Panc1 (cell line): ENCODE data around the gene BBS1. TPM values are rescaled to one million over a fixed set of nuclear protein-coding genes. Genes with fewer than 3 reads are reported as not detected.

ENCODE experiments used
- ATAC-seq: fragments of 200-7000 bp; cut with Tn5 transposase; 2 replicates; pipeline ENCODE4 v1.9.1; 2020; ENCODE audit warnings: mild to moderate bottlenecking, moderate library complexity
- BruUV-seq: library from RNA; stranded (reverse); fragments of 400-500 nt; replicated peaks from 2 replicates; lab custom pipeline; 2021; lab: Mats Ljungman, UMichigan
- CTCF ChIA-PET: fragments of 300-600 bp; sonication (Branson Sonifier 250); formaldehyde crosslinking; loops from one replicate; lab custom pipeline; 2022; ENCODE audit warnings: antibody characterized with exemption; lab: Charles Lee
- POLR2A ChIA-PET: fragments of 300-600 bp; sonication (Branson Sonifier 250); formaldehyde crosslinking; loops from one replicate; lab custom pipeline; 2022; ENCODE audit warnings: antibody characterized with exemption; lab: Charles Lee
- DNase-seq: peaks from one replicate; pipeline ENCODE4 v3.0.0-alpha.2; 2010; ENCODE audit warnings: low read depth, low spot score
- H3K27ac ChIP-seq: 2 replicates; pipeline ENCODE4 v1.5.1; 2011; ENCODE audit warnings: mild to moderate bottlenecking, low read length, inconsistent platforms
- H3K27me3 ChIP-seq: fragments of 200-500 bp; sonication (Bioruptor generic); 2 replicates; pipeline ENCODE4 v1.6.0; 2014; ENCODE audit warnings: low read length, inconsistent platforms; ENCODE audit not compliant: control insufficient read depth, insufficient read depth
- H3K36me3 ChIP-seq: fragments of 200-500 bp; sonication (Bioruptor generic); 2 replicates; pipeline ENCODE4 v1.5.1; 2014; ENCODE audit warnings: inconsistent platforms, mild to moderate bottlenecking, low read length, moderate library complexity; ENCODE audit not compliant: control insufficient read depth, insufficient read depth
- H3K4me1 ChIP-seq: 2 replicates; pipeline ENCODE4 v1.5.1; 2011; ENCODE audit warnings: inconsistent platforms, mild to moderate bottlenecking, low read length, moderate library complexity; ENCODE audit not compliant: control insufficient read depth, insufficient read depth
- H3K4me3 ChIP-seq, 2 experiments: 2 replicates each; pipeline ENCODE4 v1.5.1; 2011 to 2012; ENCODE audit warnings: low read depth in 2 of 2, low read length in 2 of 2, mild to moderate bottlenecking in 2 of 2, inconsistent platforms in 1 of 2, moderate library complexity in 1 of 2
- H3K9me3 ChIP-seq: fragments of 200-500 bp; sonication (Bioruptor generic); 2 replicates; pipeline ENCODE4 v1.5.1; 2014; ENCODE audit warnings: low read depth, mild to moderate bottlenecking, inconsistent platforms, low read length, moderate library complexity; ENCODE audit not compliant: control insufficient read depth, insufficient read depth
- CTCF ChIP-seq: fragments of 450-650 bp; IDR thresholded peaks from 2 replicates; pipeline ENCODE4 v1.5.1; 2017; ENCODE audit warnings: mild to moderate bottlenecking
- POLR2AphosphoS5 ChIP-seq: IDR thresholded peaks from 2 replicates; pipeline ENCODE4 v1.6.1; 2012; ENCODE audit warnings: mild to moderate bottlenecking, low read depth, low read length, moderate library complexity
- SIN3A ChIP-seq: IDR thresholded peaks from 2 replicates; pipeline ENCODE4 v1.6.1; 2012; ENCODE audit warnings: low read depth, mild to moderate bottlenecking, low read length, moderate library complexity, borderline replicate concordance; ENCODE audit not compliant: insufficient read depth
- TCF7L2 ChIP-seq: IDR thresholded peaks from 2 replicates; pipeline ENCODE4 v1.6.1; 2011; ENCODE audit warnings: mild to moderate bottlenecking, low read depth, low read length, inconsistent platforms
- in situ Hi-C: cut with HindIII; loops from 2 replicates; pipeline ENCODE4 v1.10.0; 2016; ENCODE audit warnings: low sequenced_read_pairs, low pct_unique_long_range_greater_than_20kb
- intact Hi-C: fragments of 100-400 bp; cut with micrococcal nuclease; formaldehyde crosslinking; loops from one replicate; pipeline ENCODE4 v1.10.0; 2022; ENCODE audit not compliant: unreplicated experiment
- total RNA-seq: library from RNA; stranded (reverse); gene quantifications from one replicate; pipeline ENCODE4 v1.2.1, GENCODE V29; 2021; ENCODE audit not compliant: unreplicated experiment
- TF ChIP-seq, protein P1 (sequence below), 2 experiments: IDR thresholded peaks; 2 replicates each; pipeline ENCODE4 v1.6.1; 2011 to 2012; ENCODE audit warnings: low read depth in 2 of 2, control low read depth in 1 of 2, low read length in 1 of 2, mild to moderate bottlenecking in 1 of 2, moderate library complexity in 1 of 2; ENCODE audit not compliant: insufficient read depth in 1 of 2

BBS1 gene
- total RNA-seq, 1 experiment from 2014 or later = 26.9 TPM

DNA sequence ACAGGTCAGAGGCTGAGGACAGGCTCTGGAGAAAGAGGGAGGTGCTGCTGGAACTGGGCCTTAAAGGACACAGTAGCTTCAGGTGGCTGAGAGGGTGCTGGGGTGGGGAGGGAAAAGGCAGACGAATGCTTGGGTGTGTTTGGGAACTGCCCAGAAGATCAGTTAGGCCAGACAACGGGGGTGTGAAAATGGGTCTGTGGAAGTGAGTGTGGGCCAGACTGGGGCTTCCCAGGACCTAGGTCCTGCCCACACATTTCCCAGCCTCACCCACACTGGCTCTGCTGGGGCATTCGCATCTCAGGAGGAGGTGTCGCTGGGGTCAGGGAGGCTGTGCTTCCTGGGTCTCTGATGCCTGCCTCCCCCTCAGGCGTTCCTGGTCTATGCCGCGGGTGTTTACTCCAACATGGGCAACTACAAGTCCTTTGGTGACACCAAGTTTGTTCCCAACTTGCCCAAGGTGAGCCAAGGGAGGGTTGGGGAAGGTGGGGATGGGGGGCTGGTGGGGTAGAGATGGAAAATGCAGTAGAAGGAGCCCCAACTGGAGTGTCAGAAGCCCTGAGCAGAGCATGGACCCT, 25.5 kb upstream of the BBS1 start:
- H3K36me3 ChIP-seq = peaks cover 5% of the 10 kb centered on the region; the same call in 1 of the 2 replicates
- H3K4me1 ChIP-seq = no peaks in the 10 kb centered on the region
- intact Hi-C loops (no loop called here), in situ Hi-C loops (no loop called here)
- H3K27ac ChIP-seq = no peak overlapping the region
- POLR2A ChIA-PET = interaction anchor here (0.8 kb wide), 1 partner anchor 16 kb away, joined by 4 read pairs; no protein-coding TSS in a partner anchor
- BruUV-seq = no TSS peak
- TF ChIP-seq, protein P1, sequence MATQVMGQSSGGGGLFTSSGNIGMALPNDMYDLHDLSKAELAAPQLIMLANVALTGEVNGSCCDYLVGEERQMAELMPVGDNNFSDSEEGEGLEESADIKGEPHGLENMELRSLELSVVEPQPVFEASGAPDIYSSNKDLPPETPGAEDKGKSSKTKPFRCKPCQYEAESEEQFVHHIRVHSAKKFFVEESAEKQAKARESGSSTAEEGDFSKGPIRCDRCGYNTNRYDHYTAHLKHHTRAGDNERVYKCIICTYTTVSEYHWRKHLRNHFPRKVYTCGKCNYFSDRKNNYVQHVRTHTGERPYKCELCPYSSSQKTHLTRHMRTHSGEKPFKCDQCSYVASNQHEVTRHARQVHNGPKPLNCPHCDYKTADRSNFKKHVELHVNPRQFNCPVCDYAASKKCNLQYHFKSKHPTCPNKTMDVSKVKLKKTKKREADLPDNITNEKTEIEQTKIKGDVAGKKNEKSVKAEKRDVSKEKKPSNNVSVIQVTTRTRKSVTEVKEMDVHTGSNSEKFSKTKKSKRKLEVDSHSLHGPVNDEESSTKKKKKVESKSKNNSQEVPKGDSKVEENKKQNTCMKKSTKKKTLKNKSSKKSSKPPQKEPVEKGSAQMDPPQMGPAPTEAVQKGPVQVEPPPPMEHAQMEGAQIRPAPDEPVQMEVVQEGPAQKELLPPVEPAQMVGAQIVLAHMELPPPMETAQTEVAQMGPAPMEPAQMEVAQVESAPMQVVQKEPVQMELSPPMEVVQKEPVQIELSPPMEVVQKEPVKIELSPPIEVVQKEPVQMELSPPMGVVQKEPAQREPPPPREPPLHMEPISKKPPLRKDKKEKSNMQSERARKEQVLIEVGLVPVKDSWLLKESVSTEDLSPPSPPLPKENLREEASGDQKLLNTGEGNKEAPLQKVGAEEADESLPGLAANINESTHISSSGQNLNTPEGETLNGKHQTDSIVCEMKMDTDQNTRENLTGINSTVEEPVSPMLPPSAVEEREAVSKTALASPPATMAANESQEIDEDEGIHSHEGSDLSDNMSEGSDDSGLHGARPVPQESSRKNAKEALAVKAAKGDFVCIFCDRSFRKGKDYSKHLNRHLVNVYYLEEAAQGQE (IDR thresholded peaks at IDR 0.05; ENCODE audit: insufficient read depth in 1 of 2, low read depth in 2 of 2, low read length in 1 of 2) = no peak
- no peak for TF ChIP-seq CTCF
- no peak for TF ChIP-seq SIN3A
- TF ChIP-seq TCF7L2 = no peak
- no peak for TF ChIP-seq POLR2AphosphoS5
- H3K27me3 ChIP-seq = no peaks in the 10 kb centered on the region
- no peak for ATAC-seq
- no peak for DNase-seq
- CTCF ChIA-PET = no interaction called here
- no peaks in the 10 kb centered on the region for H3K9me3 ChIP-seq
- H3K4me3 ChIP-seq = no peak overlapping the region

DNA sequence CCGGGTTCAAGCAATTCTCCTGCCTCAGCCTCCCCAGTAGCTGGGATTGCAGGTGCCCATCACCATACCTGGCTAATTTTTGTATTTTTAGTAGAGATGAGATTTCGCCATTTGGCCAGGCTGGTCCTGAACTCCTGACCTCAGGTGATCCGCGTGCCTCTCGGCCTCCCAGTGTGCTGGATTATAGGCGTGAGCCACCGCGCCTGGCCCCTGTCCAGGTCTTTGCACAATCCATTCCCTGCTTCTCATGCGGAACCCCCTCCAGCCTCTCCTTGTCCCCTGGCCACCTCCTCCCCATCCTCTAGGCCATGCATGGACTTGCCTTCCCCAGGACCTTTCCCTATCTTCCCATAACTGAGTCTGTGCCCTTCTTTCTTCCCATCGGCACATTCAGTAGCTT, 21.5 kb upstream of the BBS1 start:
- ATAC-seq (no peak), DNase-seq (no peak)
- Histone ChIP-seq H3K36me3 (peaks cover 5% of the 10 kb centered on the region; the same call in 1 of the 2 replicates), H3K9me3 (no peaks in the 10 kb centered on the region), H3K27ac (no peak overlapping the region), H3K27me3 (no peaks in the 10 kb centered on the region), H3K4me3 (no peak overlapping the region), H3K4me1 (no peaks in the 10 kb centered on the region)
- intact Hi-C loops (no loop called here), in situ Hi-C loops (no loop called here)
- TF ChIP-seq TCF7L2 = no peak
- no peak for TF ChIP-seq SIN3A
- TF ChIP-seq, protein P1 (IDR thresholded peaks at IDR 0.05; ENCODE audit: insufficient read depth in 1 of 2, low read depth in 2 of 2, low read length in 1 of 2) = no peak
- TF ChIP-seq CTCF = no peak
- TF ChIP-seq POLR2AphosphoS5 = no peak
- BruUV-seq = no TSS peak
- ChIA-PET POLR2A (no interaction called here), CTCF (no interaction called here)
